ENCODE data around the gene GPRC6A.
"Not testable (repeated sequence)": the region's sequence is repeated elsewhere in the genome, so short reads cannot be mapped to it uniquely, and the experiment has no call there.

The GPRC6A gene, protein sequence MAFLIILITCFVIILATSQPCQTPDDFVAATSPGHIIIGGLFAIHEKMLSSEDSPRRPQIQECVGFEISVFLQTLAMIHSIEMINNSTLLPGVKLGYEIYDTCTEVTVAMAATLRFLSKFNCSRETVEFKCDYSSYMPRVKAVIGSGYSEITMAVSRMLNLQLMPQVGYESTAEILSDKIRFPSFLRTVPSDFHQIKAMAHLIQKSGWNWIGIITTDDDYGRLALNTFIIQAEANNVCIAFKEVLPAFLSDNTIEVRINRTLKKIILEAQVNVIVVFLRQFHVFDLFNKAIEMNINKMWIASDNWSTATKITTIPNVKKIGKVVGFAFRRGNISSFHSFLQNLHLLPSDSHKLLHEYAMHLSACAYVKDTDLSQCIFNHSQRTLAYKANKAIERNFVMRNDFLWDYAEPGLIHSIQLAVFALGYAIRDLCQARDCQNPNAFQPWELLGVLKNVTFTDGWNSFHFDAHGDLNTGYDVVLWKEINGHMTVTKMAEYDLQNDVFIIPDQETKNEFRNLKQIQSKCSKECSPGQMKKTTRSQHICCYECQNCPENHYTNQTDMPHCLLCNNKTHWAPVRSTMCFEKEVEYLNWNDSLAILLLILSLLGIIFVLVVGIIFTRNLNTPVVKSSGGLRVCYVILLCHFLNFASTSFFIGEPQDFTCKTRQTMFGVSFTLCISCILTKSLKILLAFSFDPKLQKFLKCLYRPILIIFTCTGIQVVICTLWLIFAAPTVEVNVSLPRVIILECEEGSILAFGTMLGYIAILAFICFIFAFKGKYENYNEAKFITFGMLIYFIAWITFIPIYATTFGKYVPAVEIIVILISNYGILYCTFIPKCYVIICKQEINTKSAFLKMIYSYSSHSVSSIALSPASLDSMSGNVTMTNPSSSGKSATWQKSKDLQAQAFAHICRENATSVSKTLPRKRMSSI

DNA sequence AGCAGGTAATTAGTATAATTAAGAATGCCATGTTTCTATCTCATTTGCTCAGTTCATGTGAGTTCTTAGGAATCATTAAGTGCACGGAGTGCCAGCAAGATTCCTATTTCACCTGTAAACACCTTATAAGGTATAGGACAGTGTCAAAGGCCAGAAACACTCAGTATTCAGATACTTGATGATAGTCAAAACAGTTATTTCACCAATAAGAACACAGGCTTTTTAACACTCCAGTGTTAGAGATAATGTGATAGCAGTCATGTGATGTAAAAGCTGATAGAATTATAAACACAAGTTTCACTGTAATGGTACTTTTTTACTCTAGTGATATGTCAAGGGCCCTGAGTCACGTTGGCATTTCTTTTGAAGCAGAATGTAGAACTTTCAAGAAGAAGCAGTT, at the start of gene GPRC6A:
Gene GPRC6A, minus strand, starts transcription at position 101 of the 400 bp plus-strand sequence. Its CDS starts 70 bp downstream, at position 31.
- DNase-seq, result no peak

DNA sequence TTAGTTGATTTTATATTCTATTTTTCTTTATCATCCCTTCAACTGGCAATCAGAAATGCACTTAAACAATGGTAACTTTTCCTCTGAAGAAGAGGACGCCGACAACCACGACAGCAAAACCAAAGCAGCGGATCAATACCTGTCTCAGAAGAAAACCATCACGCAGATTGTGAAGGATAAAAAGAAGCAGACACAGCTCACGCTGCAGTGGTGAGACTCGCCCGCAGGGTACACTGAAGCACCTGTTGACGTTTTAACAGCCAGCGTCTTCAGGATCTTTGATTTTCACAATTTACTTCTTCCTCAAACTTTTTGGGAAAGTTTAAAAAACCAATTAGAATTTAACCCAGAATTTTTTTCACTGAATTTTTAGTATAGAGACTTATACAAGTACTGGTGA, 48.9 kb upstream of the GPRC6A start:
- no peak for DNase-seq

DNA sequence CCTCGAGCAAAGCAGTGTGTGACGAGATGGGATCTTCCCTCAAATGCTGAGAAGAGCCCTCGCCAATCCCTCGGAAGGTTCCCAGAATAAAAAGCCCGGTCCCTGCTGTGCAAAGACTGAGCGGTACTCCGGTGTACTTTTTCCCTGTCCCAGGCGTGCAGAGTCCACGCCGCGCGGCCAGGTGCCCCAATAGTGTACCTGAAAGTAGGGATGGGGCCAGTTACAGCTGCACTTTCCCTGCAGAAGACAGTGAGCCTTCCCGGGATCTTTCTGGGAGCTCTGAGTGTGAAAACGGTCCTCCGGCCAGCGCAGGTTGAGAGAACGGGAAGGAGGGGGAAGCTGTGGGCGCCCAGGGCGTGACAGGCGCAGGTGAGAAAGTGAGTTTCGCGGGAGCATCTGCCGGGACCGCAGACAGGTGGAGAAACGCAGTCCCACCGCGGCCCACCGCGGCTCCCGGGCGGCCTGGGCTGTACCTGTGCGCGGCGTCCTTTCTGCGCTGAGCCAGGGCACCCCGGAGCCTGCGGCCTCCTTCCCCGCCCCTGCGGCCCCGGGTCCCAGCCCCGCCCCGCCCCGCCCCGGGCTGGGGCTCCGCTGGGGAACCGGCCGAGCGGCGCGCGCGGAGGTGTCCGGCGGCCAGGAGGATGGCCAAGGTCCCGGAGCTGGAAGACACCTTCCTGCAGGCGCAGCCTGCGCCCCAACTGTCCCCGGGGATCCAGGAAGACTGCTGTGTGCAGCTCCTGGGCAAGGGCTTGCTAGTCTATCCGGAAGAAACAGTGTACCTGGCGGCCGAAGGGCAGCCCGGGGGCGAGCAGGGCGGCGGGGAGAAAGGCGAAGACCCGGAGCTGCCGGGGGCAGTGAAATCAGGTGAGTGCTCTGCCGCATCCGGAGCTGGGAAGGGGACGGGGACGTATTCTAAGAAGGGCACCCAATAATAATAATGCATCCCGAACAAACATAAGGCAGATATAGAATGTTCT, 48.0 kb upstream of the GPRC6A start, which contains the start of gene RFX6:
Gene RFX6, plus strand, starts transcription at position 608 of the 977 bp plus-strand sequence. Its CDS starts 34 bp downstream, at position 642.
- DNase-seq, result no peak

DNA sequence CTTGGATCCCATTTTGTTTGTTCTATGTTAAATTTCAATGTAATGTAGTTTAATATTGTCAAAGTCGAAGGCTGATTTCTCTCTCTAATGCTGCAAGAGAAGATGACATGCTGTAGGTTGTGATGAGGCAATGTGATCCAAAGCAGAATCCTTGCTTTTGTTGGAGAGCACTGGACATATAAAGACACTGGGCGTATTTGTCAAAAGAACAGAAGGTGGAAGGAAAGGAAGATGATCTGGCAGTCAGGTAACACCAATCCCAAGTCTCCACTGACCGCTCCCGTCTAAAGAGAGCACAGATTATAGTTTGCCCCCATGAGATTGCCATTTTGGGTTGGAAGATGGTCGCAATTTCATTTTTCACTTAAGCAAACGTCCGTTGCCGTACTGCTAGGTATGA, 47.2 kb upstream of the GPRC6A start:
- no peak for DNase-seq

DNA sequence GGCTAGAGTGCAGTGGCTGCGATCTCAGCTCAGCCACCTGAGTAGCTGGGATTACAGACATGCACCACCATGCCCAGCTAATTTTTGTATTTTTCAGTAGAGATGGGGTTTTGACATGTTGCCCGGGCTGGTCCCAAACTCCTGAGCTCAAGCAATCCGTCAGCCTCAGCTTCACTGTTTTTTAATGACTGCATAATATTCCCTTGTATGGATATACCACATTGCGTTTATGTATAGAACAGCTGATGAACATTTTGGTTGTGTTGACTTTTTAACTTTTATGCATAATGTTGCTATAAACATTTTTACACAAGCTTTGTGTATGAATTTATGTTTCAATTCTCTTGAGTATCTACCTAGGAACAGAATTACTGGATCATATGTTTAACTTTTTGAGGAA, 43.9 kb upstream of the GPRC6A start:
- DNase-seq, result no peak

DNA sequence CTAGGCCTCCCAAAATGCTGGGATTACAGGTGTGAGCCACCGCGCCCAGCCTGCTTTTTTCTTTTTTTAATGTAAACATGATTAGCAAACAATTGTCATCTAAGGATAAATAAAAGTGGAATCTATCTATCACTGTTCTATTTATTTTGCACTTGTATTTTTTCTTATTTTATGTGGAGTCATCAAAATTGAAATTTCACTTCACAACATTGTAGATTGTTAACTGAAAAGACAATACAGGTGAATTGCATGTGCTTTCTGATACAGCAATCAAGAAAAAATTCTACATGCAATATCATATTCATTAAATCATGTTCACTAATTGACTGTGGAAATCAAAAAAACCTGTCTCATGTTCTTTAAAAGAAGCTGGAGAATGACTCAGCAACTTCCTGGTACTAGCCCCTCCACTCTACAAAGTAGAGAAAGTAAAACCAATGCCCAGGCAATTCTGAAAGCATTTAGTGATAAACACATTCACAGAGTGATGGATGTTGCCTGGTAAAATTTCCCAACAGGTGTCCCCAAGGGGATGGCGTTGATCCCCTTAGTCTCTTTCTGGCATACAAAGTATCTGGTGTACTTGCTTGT, 37.5 kb upstream of the GPRC6A start:
- no peak for DNase-seq

DNA sequence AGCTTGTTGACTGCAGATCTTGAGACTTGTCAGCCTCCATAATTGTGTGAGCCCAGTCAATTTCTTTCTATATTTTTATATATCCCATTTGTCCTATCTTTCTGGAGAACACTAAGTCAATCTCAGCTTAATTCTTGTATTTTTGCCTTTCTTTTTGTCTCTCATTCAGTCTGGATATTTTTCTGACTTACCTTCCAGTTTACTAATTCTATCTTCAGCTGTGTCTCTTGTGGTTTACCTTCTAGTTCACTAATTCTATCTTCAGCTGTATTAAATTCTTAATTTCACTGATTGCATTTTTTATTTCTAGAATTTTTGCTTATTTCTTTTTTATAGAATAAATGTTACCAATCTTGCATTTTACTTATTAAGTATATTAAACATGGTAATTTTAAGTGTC, 30.4 kb upstream of the GPRC6A start:
- DNase-seq, result no peak

DNA sequence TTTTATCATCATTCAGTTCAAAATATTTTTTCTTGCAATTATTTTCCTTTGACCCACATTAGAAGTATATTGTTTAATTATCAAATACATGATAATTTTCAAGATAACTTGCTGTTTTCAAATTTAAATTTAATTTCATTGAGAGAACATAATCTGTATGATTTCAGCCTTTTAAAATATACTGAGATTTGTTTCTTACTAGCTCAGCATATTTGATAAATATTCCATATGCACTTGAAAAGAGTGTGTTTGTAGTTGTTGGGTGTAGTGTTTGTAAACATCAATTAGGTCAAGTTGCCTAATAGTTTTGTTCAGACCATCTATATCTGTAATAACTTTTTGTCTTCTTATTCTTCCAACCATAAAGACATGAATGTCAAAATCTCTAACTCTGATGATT, 29.2 kb upstream of the GPRC6A start:
- no peak for DNase-seq

DNA sequence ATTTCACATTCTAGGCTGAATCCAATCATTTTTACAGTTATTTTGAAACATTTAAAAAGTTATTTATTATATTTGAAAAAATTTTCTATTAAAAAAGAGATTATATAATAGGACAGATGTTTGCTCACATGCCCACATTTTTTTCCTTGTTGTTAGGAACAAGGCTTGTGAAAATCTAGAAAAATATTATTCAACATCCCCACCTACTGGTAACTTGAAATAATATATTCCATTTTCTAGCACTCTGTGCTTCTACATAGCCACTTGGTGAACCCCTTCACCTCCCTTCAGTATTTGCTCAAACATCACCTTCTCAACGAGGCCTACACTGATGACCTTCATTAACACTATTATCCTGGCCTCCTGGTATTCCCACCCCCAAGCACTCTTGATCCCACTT, 18.3 kb upstream of the GPRC6A start:
- DNase-seq, result peak; percentile 35

DNA sequence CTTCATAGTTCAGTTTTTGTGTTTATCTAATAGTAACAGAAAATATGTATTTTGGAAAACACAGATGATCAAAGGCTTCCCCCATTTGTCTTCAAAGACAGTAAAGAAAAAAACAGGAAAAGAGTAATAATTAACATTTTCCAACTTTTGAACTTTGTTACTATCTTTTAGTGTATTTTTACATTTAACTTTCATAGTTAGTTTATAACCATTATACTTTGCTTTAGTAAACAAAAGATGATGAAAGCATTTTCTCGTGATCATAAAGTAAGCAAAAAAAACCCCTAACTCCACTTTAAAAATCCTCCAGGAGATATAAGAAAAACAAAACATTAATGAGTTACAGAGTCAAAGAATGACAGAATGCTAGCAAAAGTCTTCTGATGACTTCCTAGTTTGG, 13.6 kb upstream of the GPRC6A start:
- DNase-seq, result no peak

DNA sequence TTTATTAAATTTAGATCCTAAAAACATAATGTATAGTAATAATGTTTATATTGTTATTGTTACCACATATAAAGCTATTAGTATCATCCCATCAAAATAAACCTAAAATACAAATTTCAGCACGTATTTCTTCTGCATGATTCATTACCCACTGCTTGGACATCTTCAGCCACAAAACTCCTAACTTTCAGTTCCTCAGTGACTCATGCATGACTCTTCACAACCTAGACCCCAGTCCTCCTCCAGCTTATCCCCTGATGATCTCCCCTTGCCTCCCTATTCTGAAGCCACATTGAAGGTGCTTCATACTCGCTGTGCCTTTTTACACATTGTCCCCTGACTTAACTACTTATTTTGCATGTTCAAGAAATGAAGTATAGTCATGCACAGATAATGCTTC, 11.2 kb upstream of the GPRC6A start:
- no peak for DNase-seq

DNA sequence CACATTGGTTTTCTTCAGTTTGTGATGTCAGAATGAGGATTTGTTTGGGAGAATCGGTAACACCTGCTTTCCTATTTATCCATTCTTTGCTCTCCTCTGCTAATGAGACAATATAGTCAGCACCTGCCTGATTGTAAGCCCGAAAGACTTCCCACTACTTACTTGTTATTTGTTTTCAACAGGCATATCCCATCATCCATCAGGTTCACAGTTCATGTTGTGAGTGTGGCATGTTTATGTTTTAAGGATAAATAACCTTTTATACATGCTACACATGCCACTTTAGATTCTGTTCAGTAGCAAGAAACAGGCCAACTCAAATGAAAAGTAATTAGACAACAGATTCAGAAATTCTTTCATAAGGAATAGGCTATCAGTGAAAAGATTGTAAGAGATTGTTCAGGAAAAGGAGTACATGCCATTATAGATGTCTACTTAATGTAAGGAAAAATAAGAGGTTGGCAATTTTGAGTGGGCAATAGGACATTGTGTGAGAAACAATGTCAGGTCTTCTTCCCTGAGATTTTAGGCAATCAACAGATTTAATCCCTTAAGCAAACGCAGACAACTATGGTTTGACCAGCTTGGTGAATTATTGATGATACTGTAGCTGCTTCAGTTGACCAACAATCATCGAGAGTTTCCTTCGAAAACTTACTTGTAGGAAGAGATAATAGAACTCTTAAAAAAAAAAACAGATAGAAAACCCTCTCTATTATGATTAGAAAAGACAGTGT, 7.9 kb upstream of the GPRC6A start:
- DNase-seq, result no peak

DNA sequence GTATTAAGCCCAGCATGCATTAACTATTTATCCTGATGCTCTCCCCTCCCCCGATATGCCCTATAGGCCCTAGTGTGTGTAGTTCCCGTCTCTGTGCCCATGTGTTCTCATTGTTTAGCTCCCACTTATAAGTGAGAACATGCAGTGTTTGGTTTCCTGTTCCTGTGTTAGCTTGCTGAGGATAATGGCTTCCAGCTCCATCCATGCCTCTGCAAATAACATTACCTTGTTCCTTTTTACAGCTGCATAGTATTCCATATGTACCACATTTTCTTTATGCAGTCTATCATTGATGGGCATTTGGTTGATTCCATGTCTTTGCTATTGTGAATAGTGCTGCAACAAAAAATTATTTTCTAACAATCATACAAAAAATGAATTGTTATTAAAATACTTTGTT, 5.6 kb upstream of the GPRC6A start:
- DNase-seq, result not testable (repeated sequence)

DNA sequence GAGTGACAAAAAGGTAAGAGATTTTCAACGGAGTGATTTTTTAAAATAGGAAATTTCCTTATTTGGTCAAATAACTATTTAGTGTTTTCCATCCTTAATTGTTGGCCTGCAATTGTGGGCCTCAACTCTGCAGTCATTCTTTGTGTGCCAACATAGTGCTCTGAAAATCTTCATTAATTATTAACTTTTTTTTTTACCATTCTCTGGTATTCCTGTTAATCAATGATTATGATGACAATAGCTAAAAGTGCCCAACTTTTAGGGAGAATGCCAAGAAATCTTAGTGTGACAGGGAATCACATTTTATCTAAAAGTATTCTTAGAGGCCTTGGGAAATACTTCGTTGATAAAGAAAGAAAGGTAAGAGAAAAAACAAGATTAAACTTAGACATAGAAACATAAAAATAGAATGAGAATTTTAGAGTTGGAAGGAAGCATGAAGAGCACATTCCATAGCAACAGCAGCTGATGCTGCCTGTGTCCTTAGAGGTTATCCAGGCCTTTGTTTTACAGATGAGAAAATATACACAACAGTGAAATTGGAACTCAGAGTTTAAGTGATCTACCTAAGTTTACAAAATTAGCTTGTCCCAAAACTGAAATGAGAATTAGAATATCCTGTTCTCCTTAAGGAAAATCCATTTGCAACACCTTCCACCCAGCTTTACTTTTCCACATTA, 1.2 kb downstream of the GPRC6A start:
- DNase-seq, result no peak

DNA sequence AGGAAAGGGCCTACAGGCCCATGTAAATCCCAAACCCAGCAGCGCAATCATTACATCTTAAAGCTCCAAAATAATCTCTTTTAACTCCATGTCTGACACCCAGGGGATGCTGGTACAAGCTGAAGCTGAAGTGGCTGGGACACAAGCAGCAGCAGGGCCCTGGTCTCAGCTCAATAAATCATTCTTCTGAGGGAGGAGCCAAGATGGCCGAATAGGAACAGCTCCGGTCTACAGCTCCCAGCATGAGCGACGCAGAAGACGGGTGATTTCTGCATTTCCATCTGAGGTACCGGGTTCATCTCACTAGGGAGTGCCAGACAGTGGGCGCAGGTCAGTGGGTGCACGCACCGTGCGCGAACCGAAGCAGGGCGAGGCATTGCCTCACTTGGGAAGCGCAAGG, 12.5 kb downstream of the GPRC6A start:
- DNase-seq, result not testable (repeated sequence)

DNA sequence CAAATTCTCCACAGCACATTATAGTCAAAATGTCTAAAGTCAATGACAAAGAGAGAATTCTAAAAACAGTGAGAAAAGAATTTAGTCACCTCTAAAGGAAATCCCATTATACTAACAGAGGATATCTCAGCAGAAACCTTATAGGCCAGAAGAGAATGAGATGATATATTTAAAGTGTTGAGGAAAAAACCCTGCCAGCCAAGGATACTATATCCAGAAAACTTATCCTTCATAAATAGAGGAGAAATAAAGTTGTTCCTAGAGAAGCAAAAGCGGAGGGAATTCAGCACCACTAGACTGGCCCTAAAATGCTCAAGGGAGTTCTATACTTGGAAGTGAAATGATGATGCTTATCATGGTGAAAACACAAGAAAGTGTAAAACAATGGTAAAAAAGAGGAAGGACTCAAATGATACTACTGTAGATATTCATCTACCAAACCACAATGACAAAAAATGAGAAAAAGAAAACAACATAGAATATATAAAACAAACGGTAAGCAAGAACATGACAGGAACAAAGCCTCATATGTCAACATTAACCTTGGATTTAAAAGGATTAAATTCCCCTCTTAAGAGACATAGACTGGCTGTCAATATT, 16.7 kb downstream of the GPRC6A start:
- no peak for DNase-seq

DNA sequence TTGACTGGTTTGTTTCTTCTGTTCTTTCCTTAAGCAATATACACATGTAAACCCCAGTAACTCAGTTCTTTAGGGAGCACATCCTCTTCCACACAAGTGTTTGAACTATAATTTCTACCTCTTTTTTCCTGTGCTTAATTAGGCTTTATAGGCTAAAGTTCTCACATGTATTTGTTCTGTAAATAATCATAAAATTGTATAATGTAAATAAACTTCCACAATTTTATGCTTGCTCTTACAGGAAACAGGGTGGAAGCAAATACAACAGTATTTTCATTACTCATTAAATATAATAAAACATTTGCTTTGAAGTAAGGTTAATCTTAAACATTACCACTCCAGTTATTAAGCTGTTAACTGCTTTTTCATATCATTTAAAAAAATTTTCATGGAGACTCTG, 26.9 kb downstream of the GPRC6A start:
- no peak for DNase-seq

DNA sequence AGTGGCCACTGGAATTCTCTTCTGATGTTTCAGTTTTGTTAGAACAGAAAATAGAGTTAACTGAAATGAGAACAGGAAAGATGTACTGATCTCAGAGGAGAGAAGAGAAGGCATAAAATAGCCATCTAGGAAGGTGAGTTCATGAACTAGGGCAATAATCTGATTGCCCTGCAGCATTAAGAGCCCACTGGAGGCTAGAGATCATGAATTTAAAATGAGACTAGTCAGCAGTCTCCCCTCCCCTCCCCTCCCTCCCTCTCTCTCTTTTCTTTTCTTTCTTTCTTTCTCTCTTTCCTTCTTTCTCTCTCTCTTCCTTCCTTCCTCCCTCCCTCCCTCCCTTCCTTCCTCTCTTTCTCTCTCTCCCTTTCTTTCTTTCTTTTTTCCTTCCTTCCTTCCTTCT, 28.9 kb downstream of the GPRC6A start:
- no peak for DNase-seq

DNA sequence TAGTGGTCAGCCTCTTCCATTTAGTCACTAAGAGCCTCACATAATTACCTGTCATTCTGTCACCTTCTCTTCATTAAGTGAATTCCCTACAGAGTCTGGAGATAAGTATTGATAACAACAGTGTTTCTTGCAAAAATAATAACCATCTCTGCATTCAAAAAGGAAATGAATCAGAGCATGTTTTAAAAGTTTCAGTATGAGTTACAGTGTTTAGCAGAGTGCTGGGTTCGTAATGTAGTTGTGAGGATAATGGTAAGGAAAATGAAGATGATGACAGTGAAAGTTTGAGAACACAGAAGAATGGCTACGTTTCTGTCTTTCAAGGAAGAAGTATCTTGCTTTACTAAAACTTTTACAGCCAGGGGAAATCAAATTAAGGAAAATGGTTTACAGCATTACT, 31.3 kb downstream of the GPRC6A start:
- DNase-seq, result no peak

DNA sequence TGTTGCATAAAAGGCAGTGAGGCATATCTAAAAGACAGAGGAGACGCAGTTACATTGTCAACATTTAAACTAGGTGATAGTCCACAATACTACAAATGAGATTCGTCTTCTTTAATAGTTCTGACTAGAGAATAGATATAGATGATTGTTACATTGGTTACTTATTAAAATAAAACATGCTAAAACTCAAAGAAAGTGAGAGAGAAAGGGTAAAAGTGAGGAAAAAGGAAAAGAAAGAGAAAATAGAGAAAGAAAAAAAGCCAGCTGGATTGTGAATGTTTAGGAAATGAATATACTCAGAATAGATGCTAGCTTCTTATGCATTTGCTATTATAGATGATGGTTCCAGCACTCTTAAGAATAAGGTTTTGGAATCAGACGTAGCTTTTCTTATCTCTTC, 35.7 kb downstream of the GPRC6A start:
- DNase-seq, result no peak

DNA sequence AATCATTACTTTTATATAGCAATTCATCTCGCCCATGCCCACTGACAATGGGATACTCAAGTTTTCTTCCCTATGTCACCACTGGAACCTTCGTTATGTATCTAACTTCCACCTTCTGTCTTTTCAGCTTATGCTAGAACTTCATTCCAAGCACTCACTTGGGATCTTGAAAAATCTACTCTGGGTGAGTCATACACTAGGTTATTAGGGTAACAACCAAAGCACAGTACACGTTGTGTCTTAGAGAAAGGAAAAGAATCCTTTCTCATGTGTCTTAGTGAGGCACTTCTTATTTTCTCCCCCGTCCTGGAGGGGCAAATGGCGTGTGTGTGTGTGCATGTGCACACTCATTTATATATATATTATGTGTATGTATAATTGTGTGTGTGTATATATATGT, 45.0 kb downstream of the GPRC6A start:
- DNase-seq, result no peak
